ENCODE measurements around the gene HMGN5.

- no peak for TF ChIP-seq RFX5 (IDR thresholded peaks at IDR 0.05; ENCODE audit: low read depth, low read length)
- peak; percentile 48 for TF ChIP-seq CTCF (conservative IDR thresholded peaks at IDR 0.05; ENCODE audit: low read depth, low read length)
- no peak for TF ChIP-seq CEBPB (IDR thresholded peaks at IDR 0.05; ENCODE audit: low read depth, low read length)
- TF ChIP-seq RCOR1 (IDR thresholded peaks at IDR 0.05; ENCODE audit: insufficient replicate concordance, low read length), result no peak
- no peak for TF ChIP-seq BHLHE40 (IDR thresholded peaks at IDR 0.05; ENCODE audit: low read depth, low read length)
- peak; percentile 43 for TF ChIP-seq RAD21 (IDR thresholded peaks at IDR 0.05; ENCODE audit: low read length)
- TF ChIP-seq POLR2A (IDR thresholded peaks at IDR 0.05; ENCODE audit: low read depth, low read length), result no peak
- TF ChIP-seq USF2 (IDR thresholded peaks at IDR 0.05; ENCODE audit: low read depth, low read length), result no peak
- no peak for TF ChIP-seq ELK1 (IDR thresholded peaks at IDR 0.05; ENCODE audit: borderline replicate concordance, low read depth, low read length)
- no peak for TF ChIP-seq MAFK (IDR thresholded peaks at IDR 0.05; ENCODE audit: low read depth, low read length)
Measured at GRCh38 chrX:81174286-81174685, 27.4 kb downstream of the HMGN5 start.
